Stromal cell of bone marrow (primary cell): ENCODE data around the gene LTB4R.

Experiments used
- DNase-seq: peaks from one replicate; pipeline ENCODE4 v3.0.0-alpha.2; 2012; ENCODE audit warnings: low read depth

The LTB4R gene

DNA sequence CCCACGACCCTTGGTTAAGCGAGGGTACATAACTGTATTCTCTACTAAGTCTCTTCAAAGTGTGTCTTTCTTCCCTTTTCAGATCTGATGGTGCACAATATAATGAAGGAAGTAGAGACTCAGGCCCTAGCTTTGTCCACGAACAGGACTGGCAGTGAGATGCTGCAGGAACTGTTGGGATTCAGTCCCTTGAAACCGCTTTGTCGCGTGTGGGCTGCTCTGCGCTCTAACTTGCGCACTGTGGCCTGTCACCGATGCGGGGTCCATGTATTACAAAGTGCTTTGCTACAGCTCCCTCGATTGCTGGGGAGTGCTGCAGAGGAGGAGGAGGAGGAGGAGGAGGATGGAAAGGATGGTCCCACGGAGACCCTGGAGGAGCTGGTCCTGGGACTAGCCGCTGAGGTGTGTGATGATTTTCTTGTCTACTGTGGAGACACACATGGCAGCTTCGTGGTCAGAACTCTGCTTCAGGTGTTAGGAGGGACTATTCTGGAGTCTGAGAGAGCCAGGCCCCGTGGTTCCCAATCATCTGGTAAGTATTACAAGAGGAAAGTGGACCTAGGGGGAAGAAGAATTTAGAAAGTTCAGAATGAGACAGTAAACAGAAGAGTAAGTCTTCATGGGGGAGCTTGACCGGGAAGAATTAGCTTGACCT, 10.8 kb upstream of the LTB4R start:
- DNase-seq: no peak

DNA sequence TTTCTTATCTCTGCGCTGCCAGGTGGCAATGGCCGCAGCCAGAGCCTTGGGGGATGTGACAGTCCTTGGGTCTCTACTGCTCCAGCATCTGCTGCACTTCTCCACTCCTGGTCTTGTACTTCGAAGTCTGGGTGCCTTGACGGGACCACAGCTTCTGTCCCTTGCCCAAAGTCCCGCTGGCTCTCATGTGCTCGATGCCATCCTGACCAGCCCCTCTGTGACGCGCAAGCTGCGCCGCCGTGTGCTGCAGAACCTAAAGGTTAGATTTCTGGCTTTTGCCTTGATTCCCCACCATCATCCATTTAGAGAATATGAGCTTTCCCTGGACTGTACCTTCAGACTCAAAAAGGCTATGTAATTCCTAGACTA, 7.3 kb upstream of the LTB4R start:
- no peak for DNase-seq

- no peak for DNase-seq
Observed at GRCh38 chr14:24307156-24307574, 4.1 kb upstream of the LTB4R start.

DNA sequence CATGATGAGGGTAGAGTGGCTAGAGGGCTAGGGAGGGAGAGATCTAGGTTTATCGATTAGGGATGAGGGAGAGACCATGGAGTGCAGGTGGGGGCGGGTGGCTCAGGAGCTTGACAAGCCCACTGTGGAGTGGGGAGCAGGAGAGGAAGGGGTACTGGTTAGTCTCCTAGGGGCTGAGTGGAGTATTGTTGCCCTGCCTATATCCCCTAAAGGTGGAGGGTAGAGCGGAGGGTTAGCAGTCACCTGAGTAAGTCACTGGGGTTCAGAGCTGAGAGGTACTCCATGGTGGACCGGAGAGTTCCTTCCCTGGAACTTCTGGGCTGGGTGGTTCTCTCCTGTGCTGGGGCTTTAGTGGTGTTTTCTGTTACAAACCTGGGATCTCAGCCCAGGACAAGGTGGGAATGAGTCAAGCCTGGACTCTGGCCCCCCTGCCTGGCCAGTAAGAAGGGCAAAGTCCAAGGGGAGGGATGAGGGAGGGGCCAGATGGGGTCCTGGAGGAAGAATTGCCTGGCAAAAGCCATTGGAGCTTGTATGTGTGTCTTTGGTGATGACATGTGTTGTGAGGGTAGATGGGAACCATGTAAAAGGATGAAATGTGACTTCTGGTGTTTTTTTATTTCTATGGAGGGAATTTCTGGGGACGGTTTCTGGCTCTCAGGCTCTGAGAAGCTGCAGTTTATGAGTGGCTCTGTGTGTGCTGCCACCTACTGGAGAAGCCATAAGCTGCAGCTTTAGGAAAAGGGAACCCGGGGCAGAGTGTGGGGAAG, 3.5 kb upstream of the LTB4R start, which contains the start of gene CIDEB:
CIDEB (minus strand) TSS at position 403 of the 767 bp plus-strand sequence; CDS start at position 284, 119 bp downstream.
- no peak for DNase-seq

- DNase-seq: no peak
Observed at GRCh38 chr14:24308342-24309124, 2.8 kb upstream of the LTB4R start.

GRCh38 chr14:24309538-24310264, 1.6 kb upstream of the LTB4R start, which contains the start of gene LTB4R2:
Gene LTB4R2, plus strand, starts transcription at chr14:24310140. Its CDS starts 525 bp downstream, at chr14:24310665.
- no peak for DNase-seq

- no peak for DNase-seq
Observed at GRCh38 chr14:24310265-24310645, 1.0 kb upstream of the LTB4R start.

GRCh38 chr14:24311837-24312615, 724 bp downstream of the LTB4R start:
- no peak for DNase-seq

DNA sequence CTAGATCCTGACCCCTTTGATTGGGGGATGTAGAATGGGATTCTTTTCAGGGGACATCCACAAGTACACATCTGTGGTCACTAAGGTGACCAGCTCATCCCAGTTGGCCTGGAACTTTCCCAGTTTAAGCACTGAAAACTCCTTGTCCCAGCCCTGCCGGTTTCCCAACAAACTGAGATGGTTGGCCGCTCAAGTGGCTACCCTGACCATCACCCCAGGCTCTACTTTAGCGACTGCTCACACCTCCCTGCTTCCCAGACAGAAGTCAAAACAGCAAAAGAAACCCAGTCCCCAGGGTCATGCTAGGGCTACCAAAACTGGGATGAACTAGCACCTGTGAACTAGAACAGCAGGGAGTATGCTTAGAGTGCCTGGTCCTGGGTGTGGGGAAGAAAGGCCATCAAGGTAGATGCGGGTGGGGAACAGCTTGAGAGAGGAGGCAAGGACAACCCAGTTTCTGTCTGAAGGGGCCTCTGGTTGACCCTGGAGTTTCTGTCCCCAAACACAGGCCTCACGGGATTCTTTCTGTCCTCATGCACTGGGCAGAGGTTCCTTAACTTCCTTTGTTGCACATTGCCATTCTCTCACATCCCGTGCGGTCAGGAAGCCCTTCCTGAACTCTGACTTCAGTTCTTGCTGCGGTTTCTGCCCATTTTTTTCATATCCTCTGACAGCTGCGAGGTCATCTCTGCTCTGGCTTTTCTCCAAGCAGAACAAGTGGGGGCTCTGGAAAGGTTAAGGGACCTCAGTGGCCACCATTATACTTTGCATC, 1.6 kb downstream of the LTB4R start:
- DNase-seq: no peak

DNA sequence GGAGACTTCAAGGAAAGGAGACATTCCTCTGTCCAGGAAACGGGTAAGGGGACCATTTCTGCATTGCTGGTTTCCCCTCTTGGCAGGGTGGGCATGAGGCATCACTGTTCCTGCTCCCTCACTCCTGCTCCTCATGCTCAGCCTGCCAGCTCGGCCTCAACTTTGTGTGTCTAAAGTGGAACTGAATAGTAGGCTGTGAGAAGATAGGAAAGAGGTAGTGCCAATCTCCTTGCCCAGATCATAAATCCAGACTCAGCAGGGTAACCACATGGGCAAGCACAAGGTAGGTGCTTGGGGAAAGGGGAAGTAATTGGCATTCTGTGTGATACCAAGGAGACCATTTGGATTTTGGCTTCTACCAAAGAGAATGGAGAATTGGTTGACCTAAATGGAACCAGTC, 2.6 kb downstream of the LTB4R start:
- DNase-seq: no peak

DNA sequence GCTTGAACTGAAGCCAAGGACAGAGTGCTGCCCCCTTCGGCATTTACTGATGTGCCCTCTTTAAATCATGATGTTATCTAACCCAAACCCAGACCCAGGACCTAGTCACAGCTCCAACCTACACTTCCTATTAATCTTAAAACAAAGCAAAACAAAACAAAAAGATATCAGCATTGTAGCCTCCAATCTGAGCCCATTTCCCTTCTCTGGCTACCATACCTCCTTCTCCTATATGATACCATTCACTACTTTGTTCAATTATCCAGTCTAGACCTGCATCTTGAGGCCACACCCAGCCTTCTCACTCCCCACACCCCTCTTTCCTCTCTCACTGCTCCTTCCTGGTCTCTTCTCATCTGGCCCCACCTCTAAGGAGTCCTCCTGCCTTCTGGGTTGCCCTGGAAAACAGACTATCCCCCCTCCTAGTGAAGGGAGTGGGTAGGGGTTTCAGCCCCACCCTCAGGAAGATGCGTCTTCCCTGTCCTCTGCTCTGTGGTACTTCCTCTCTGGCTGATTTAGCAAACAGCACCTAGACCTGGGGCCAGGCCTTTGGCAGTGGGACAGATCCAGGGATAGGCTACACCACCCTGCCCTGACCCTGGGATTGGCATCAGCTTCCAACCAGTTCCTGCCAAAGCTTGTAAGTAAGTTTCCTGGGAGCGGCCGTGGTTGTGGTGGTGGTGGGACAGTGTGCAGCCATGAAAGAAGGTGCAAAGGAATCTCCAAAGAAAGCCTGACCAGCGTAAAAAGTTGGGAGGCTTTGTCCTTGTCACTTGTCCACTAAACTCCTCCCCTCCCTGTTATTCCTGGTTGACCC, 3.3 kb downstream of the LTB4R start:
- no peak for DNase-seq

GRCh38 chr14:24315243-24315806, 4.0 kb downstream of the LTB4R start:
- no peak for DNase-seq

GRCh38 chr14:24315807-24316596, 4.7 kb downstream of the LTB4R start:
- no peak for DNase-seq

- DNase-seq: no peak
Observed at GRCh38 chr14:24316597-24316950, 5.3 kb downstream of the LTB4R start.

DNA sequence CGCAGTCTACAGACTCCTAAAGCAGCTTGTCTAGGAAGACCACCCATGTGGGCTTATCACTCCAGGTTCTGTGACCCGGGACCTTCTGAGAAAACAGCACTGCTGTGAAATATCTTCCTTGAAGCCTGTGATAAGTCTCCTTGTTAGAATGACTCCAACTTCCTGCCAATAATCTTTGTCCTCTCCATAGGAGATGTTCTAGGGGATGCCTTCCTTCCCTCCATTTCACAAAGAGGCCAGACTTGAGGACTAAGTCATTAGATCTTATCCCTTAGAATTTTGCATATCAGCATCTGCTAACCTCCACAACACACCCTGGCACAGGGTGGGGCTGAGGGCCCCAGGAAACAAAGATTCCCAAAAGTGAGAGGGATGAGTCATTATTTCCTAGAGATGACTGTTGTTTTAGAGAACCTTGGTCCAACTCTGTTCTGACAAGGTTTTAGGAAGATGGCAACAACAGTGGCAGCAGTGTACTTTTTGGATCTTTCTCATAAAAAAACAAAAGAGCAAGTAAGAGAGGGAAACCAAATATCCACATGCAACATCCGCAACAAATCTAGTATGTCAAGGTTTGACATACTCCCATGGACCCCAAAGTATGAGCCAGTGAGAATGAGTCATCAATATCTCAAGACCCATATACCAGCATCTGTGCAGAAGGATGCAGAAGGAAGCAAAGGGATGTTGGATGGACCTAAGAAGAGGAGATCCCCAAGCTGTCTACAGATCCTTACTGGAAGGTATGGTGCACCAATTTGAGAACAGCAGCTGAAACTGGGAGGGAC, 6.0 kb downstream of the LTB4R start:
- DNase-seq: peak; percentile 67

GRCh38 chr14:24321212-24321975, 10.1 kb downstream of the LTB4R start:
- DNase-seq: no peak

- no peak for DNase-seq
Observed at GRCh38 chr14:24322672-24323071, 11.4 kb downstream of the LTB4R start.
